Thyroid gland (tissue), 4 donors: ENCODE data around the gene EEF1AKMT3. TPM values are rescaled to one million over a fixed set of nuclear protein-coding genes. Genes with fewer than 3 reads are reported as not detected.

ENCODE experiments used
- DNase-seq, 2 donors: peaks; one replicate each; pipeline ENCODE4 v3.0.0-alpha.2; 2019
- H3K27ac ChIP-seq, 3 donors: fragments of 200-600 bp; sonication (generic); 1 replicate in 2 of 3; 2 replicates in 1 of 3; pipeline ENCODE4 v1.5.1; 2016 to 2019; ENCODE audit warnings: mild to moderate bottlenecking in 1 of 3, moderate library complexity in 1 of 3
- H3K27me3 ChIP-seq: fragments of 200-600 bp; sonication (generic); one replicate; pipeline ENCODE4 v1.5.1; 2019
- H3K36me3 ChIP-seq, 2 donors: fragments of 200-600 bp; sonication (generic); one replicate each; pipeline ENCODE4 v1.5.1; 2016 to 2019
- H3K4me1 ChIP-seq, 2 donors: fragments of 200-600 bp; sonication (generic); one replicate each; pipeline ENCODE4 v1.5.1; 2017 to 2019
- H3K4me3 ChIP-seq, 3 donors: fragments of 200-600 bp; sonication (generic); replicated peaks in 1 of 3; 1 replicate in 2 of 3; 2 replicates in 1 of 3; pipeline ENCODE4 v1.5.1; 2016; ENCODE audit warnings: mild to moderate bottlenecking in 1 of 3
- H3K9me3 ChIP-seq: fragments of 200-600 bp; sonication (generic); one replicate; pipeline ENCODE4 v1.5.1; 2017
- CTCF ChIP-seq, 6 experiments: fragments of 200-600 bp in 3 of 6; fragments of 450-650 bp in 3 of 6; sonication (generic) in 3 of 6; IDR thresholded peaks; one replicate each; pipeline ENCODE4 v1.5.1; 2016 to 2019; ENCODE audit warnings: antibody characterized with exemption in 6 of 6, mild to moderate bottlenecking in 2 of 6, inconsistent platforms in 1 of 6, moderate library complexity in 1 of 6
- POLR2A ChIP-seq, 2 donors: fragments of 450-650 bp; IDR thresholded peaks; one replicate each; pipeline ENCODE4 v1.6.1; 2017; ENCODE audit warnings: antibody characterized with exemption in 2 of 2, mild to moderate bottlenecking in 2 of 2, moderate library complexity in 1 of 2
- WGBS, 2 donors: methylation state at CpG; one replicate each; pipeline ENCODE4 v1.1.5; 2017; 5-methylcytosine and 5-hydroxymethylcytosine counted together
- intact Hi-C: fragments of 100-400 bp; cut with DNase I; formaldehyde crosslinking; loops from one replicate; pipeline ENCODE4 v1.15.1; 2023
- total RNA-seq, 4 donors: library from RNA; depleted of rRNA; stranded (reverse); fragments of >200 nt; gene quantifications; one replicate each; pipeline ENCODE4 v1.2.3, GENCODE V29; 2016

EEF1AKMT3 gene
- total RNA-seq, 4 donors from 2014 or later, result 12.1 to 20.4 (median 16.5) TPM

- intact Hi-C loops, result no loop called here
- Histone ChIP-seq H3K27ac (no peak overlapping the region), H3K9me3 (no peaks in the 10 kb centered on the region), H3K36me3 (no peaks in the 10 kb centered on the region), H3K4me3 (no peak overlapping the region), H3K4me1 (peaks cover 9 to 24% of the 10 kb centered on the region in 2 donors), H3K27me3 (no peaks in the 10 kb centered on the region)
- WGBS, 2 donors, result 47 to 49% methylated on average over 5 of the region's 5 CpGs
- TF ChIP-seq POLR2A (IDR thresholded peaks at IDR 0.05) (no peak), CTCF (IDR thresholded peaks at IDR 0.05) (no peak)
- DNase-seq, result no peak
Measured at GRCh38 chr12:57729321-57729844, 43.0 kb upstream of the EEF1AKMT3 start.

- no peak for DNase-seq
- H3K27ac ChIP-seq, result no peak overlapping the region
- no peak overlapping the region for H3K4me3 ChIP-seq
- TF ChIP-seq POLR2A (IDR thresholded peaks at IDR 0.05) (no peak), CTCF (IDR thresholded peaks at IDR 0.05) (no peak)
- H3K4me1 ChIP-seq, result peaks cover 9 to 26% of the 10 kb centered on the region in 2 donors
- peaks cover 3% of the 10 kb centered on the region for H3K27me3 ChIP-seq
- intact Hi-C loops, result no loop called here
- 76 to 79% methylated on average over 13 of the region's 13 CpGs for WGBS, 2 donors
- H3K36me3 ChIP-seq, result no peaks in the 10 kb centered on the region
- no peaks in the 10 kb centered on the region for H3K9me3 ChIP-seq
Measured at GRCh38 chr12:57730336-57731067, 41.9 kb upstream of the EEF1AKMT3 start.

- Histone ChIP-seq H3K36me3 (no peaks in the 10 kb centered on the region), H3K4me1 (peaks cover 9 to 27% of the 10 kb centered on the region in 2 donors), H3K9me3 (no peaks in the 10 kb centered on the region), H3K27ac (no peak overlapping the region), H3K4me3 (no peak overlapping the region), H3K27me3 (peaks cover 13% of the 10 kb centered on the region)
- 76 to 77% methylated on average over 19 of the region's 19 CpGs for WGBS, 2 donors
- intact Hi-C loops, result no loop called here
- TF ChIP-seq CTCF (IDR thresholded peaks at IDR 0.05) (no peak), POLR2A (IDR thresholded peaks at IDR 0.05) (no peak)
- DNase-seq, result no peak
Measured at GRCh38 chr12:57731411-57732080, 40.9 kb upstream of the EEF1AKMT3 start.

GRCh38 chr12:57732270-57732669 is 40.1 kb upstream of the EEF1AKMT3 start:
- WGBS, 2 donors, result 48% methylated on average over 4 of the region's 4 CpGs
- Histone ChIP-seq H3K9me3 (no peaks in the 10 kb centered on the region), H3K27ac (no peak overlapping the region), H3K36me3 (no peaks in the 10 kb centered on the region), H3K4me3 (no peak overlapping the region), H3K27me3 (peaks cover 20% of the 10 kb centered on the region), H3K4me1 (peaks cover 4 to 27% of the 10 kb centered on the region in 2 donors)
- intact Hi-C loops, result no loop called here
- no peak for DNase-seq
- TF ChIP-seq POLR2A (IDR thresholded peaks at IDR 0.05) (no peak), CTCF (IDR thresholded peaks at IDR 0.05) (no peak)
